ENCODE measurements around the gene ST6GALNAC1.

Gene ST6GALNAC1

GRCh38 chr17:76577876-76578275 lies 65.7 kb downstream of the ST6GALNAC1 start:
- DNase-seq (ENCODE audit: low read depth) = no peak

GRCh38 chr17:76576189-76576588 lies 67.4 kb downstream of the ST6GALNAC1 start:
- DNase-seq (ENCODE audit: low read depth) = no peak

GRCh38 chr17:76575570-76575969 lies 68.0 kb downstream of the ST6GALNAC1 start:
- DNase-seq (ENCODE audit: low read depth) = no peak

All from stimulated activated CD8-positive, alpha-beta memory T cell treated with anti-CD3 and anti-CD28 coated beads, Interleukin-4, amount 100 ng/mL, for 24 hours (primary cell).